KOPT-K1 (cell line): ENCODE measurements around the gene RPRD1A.
"Not testable (repeated sequence)": the region's sequence is repeated elsewhere in the genome, so short reads cannot be mapped to it uniquely, and the experiment has no call there.

Source experiments
- H3K27ac ChIP-seq: fragments of 200-600 bp; sonication (generic); 2 replicates; pipeline ENCODE4 v1.5.1; 2016; ENCODE audit warnings: antibody characterized with exemption, mild to moderate bottlenecking, low read depth, low read length; ENCODE audit not compliant: poor library complexity, severe bottlenecking
- H3K36me3 ChIP-seq: fragments of 200-600 bp; sonication (generic); 2 replicates; pipeline ENCODE4 v1.5.1; 2017; ENCODE audit warnings: antibody characterized with exemption, mild to moderate bottlenecking, low read length, moderate library complexity; ENCODE audit not compliant: insufficient read depth
- H3K9me3 ChIP-seq: fragments of 200-600 bp; sonication (generic); 2 replicates; pipeline ENCODE4 v1.5.1; 2017; ENCODE audit warnings: antibody characterized with exemption, low read length, mild to moderate bottlenecking; ENCODE audit not compliant: insufficient read depth, poor library complexity, severe bottlenecking

The RPRD1A gene

GRCh38 chr18:36067055-36067957 lies at the start of gene RPRD1A:
RPRD1A (minus strand) TSS chr18:36067559; CDS start chr18:36067404, 155 bp downstream.
- peak within 1 kb of the TSS; percentile 74 for H3K27ac ChIP-seq
- H3K36me3 ChIP-seq = peaks cover 9% of the 10 kb centered on the region; the same call in 1 of the 2 replicates
- no peaks in the 10 kb centered on the region for H3K9me3 ChIP-seq

- H3K9me3 ChIP-seq, H3K27ac ChIP-seq: not testable (repeated sequence)
- peaks cover 88% of the 10 kb centered on the region for H3K36me3 ChIP-seq
These were observed 49.4 kb upstream of the RPRD1A start for GRCh38 chr18:36116771-36117170.

DNA sequence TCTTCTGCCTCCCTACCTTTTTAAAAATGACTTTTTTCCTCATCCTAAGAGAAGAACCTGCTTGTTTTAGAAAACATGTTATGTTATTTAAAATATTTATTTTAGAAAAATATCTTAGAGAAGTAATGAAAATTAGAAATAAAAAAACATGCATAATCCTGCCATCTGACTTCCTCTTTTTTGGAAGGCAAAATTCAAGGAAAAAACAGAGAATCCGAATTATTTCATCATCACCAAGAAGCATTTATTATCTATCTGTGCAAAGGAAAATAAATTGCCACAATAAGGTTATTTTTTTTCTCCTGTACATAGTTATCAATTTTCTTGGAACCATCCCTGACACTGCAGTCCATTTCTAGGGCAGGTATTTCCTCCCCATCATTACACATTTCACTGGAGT lies 47.4 kb upstream of the RPRD1A start:
- Histone ChIP-seq H3K27ac (no peak overlapping the region), H3K9me3 (no peaks in the 10 kb centered on the region), H3K36me3 (peaks cover 86% of the 10 kb centered on the region)

DNA sequence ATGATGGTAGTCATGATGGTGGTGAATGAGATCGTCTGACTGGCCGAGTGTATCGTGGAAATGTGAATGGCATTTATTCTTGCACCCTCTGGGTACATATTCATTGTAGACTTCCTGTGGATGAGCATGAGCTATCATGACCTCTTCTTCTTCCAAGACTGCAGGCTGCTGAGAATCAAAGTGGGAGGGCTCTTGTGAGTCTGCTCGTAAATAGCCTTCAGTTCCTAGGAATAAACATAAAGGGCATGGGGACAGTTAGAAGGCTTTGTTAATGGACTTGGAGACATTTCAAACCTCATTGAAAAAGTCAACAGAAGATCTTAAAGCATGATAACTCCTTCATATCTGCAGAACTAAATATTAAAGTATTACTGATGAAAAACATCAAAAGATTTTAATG lies 46.9 kb upstream of the RPRD1A start:
- peaks cover 90% of the 10 kb centered on the region for H3K36me3 ChIP-seq
- no peak overlapping the region for H3K27ac ChIP-seq
- no peaks in the 10 kb centered on the region for H3K9me3 ChIP-seq

DNA sequence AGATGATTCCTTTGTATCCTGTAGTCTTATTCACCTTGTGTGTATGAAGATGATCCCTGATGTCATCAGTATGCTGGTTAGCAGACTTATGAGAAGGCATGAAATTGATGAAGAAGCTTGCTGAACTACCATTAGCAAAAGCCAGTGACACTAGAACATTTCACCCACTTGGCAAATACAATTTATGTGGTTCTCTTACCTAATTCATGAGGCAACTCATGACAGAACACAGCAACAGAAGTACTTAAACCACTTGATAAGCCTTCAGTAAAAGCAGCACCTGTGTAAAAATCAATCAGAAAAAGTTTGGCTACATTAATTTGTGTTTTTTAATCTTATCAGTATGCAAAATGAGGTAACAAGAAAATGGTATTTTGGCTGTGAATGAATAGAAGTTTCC lies 44.9 kb upstream of the RPRD1A start:
- Histone ChIP-seq H3K9me3 (no peaks in the 10 kb centered on the region), H3K27ac (no peak overlapping the region), H3K36me3 (peaks cover 89% of the 10 kb centered on the region)

DNA sequence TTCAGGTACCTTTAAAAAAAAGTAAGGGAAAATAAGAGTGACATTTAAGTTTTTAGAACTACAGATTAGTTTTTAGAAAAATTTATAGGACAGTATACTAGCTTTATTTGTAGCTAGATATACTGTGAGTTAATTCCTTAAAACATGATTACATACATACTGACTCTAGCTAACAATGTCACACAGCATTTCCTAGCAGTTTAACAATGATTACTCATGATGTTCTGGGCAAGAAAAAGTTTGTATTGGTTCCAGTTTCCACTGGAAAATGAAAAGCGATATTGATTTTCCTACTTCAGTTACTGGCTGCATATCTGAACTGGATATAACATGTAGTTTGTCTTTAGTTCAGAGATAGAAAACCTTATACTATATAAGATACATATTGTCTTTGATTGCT lies 42.4 kb upstream of the RPRD1A start:
- no peaks in the 10 kb centered on the region for H3K9me3 ChIP-seq
- H3K36me3 ChIP-seq = peaks cover 66% of the 10 kb centered on the region
- H3K27ac ChIP-seq = no peak overlapping the region

GRCh38 chr18:36108601-36109000 lies 41.2 kb upstream of the RPRD1A start:
- Histone ChIP-seq H3K36me3 (peaks cover 56% of the 10 kb centered on the region), H3K27ac (no peak overlapping the region), H3K9me3 (no peaks in the 10 kb centered on the region)

DNA sequence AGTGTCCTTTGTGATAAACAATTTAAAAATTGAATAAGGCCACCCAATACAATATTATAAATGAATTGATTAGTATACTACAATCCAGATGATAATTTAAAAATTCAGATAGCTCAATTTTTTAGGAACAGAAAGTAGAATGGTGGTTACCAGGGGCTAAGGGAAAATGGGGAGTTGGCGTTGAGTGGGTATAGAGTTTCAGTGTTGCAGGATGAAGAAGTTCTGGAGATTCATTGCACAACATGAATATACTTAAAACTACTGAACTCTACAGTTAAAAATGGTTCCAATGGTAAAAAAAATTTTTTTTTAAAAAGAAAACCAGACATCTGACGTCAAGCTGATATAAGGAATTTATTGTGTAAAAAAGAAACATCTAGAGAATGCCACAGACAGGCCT lies 40.8 kb upstream of the RPRD1A start:
- Histone ChIP-seq H3K36me3 (peaks cover 52% of the 10 kb centered on the region), H3K27ac (no peak overlapping the region), H3K9me3 (no peaks in the 10 kb centered on the region)

DNA sequence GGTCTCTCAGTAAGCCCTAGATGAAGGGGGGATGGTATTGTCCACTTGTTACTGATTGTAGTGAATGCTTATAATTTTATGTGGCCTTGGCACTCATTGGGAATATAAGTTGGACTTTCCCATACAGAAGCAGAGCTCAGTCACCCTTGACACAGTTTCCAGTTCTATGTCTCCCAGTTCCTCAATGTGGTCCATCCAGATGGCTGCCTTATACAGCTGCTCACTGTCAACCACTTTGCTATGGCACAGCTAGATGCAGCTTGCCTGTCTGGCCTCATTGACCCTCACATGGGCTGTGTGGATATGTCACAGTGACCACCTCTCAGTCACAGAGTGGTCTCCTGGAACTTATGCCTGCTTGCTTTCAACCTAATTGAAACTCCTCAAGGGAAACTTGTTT lies 40.1 kb upstream of the RPRD1A start:
- Histone ChIP-seq H3K9me3 (peaks cover 2% of the 10 kb centered on the region), H3K36me3 (peaks cover 45% of the 10 kb centered on the region), H3K27ac (no peak overlapping the region)

DNA sequence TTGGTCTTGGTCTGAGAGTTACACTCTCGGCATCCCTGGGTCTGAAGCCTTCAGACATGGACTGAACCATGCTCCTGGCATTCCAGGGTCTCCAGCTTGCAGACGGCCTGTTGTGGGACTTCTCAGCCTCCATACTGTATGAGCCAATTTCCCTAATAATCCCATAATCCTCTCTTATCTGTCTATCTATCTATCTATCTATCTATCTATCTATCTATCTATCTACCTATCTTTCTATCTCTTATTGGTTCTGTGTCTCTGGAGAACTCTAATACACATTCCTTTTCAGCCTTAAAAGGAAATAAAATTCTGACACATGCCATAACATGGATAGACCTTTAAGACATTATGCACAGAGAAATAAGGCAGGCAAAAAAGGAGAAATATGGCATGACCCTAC lies 37.4 kb upstream of the RPRD1A start:
- peaks cover 23% of the 10 kb centered on the region for H3K36me3 ChIP-seq
- peaks cover 16% of the 10 kb centered on the region for H3K9me3 ChIP-seq
- H3K27ac ChIP-seq = no peak overlapping the region

DNA sequence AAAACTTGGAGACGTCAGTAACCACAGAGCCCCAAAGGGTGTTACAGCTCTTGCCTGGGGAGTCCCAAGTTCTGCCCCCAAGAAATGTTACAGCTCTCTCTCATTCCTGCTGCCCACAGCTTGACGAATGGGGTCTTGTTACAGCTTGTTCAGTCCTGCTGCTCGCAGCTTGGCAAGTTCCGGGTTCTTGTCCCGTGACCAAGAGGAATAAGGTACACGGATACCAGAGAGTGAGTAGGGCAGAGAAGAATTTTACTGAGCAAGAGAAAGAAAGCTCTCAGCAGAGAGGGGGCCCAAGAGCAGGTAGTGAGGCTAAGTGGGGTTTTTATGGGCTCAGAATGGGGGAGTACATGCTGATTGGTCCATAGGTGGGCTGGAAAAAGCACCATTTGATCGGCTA lies 34.6 kb upstream of the RPRD1A start:
- Histone ChIP-seq H3K27ac (no peak overlapping the region), H3K36me3 (no peaks in the 10 kb centered on the region), H3K9me3 (peaks cover 16% of the 10 kb centered on the region)

DNA sequence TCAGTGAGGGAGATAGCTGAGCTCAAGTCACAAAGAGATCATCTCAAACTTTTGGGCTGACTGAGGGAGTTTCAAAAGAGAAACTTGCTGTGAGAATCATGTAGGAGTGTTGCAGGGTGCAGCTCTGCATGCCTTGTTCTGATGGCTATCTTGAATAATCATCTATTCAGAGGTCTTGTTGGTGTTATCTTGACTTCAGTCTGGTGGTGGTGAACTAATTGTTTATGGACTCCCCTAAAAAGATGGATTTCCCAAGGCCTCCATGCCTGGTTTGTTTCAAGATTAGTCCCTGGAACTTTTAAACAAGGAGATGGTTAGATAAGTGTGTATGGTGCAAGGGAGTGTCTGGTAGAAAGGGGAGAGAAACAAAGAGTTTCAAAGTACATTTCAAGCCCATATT lies 32.0 kb upstream of the RPRD1A start:
- Histone ChIP-seq H3K9me3 (peaks cover 16% of the 10 kb centered on the region), H3K27ac (no peak overlapping the region), H3K36me3 (no peaks in the 10 kb centered on the region)

DNA sequence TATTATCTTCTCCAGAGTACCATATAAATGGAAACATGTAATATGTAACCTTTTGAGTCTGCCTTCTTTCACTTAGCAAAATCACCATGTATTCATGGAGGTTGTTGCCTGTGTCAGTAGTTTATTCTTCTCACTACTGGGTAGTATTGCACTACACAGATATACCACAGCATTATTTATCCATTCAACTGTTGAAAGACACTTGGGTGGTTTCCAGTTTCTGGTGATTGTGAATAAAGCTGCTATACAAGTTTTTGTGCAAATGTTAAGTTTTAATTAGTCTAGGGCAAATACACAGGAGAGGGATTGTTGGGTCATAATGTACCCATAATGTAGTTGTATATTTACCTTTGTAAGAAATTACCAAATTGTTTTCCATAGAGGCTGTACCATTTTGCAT lies 29.6 kb upstream of the RPRD1A start:
- Histone ChIP-seq H3K9me3 (peaks cover 9% of the 10 kb centered on the region), H3K36me3 (no peaks in the 10 kb centered on the region), H3K27ac (no peak overlapping the region)

GRCh38 chr18:36095936-36096519 lies 28.7 kb upstream of the RPRD1A start:
- Histone ChIP-seq H3K9me3 (no peaks in the 10 kb centered on the region), H3K27ac (no peak overlapping the region), H3K36me3 (no peaks in the 10 kb centered on the region)

DNA sequence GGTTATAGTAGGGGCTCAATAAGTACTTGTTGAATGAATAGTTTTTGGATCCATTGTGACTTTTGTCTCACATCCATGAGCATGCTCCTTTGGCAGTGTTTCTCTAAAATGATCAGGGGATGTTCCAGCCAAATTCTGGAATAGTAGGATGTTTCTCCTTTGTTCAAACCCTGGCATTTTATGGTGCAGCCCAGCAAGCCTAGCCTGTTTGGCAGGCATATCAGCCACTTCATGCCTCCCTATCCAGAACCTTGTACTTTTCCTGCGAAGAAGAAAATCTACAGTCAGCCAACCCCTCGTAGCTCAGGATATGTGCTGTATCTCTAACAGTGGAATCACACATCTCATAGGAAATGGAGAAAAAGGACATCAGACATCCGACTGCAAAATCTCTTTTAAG lies 27.1 kb upstream of the RPRD1A start:
- H3K9me3 ChIP-seq = no peaks in the 10 kb centered on the region
- no peaks in the 10 kb centered on the region for H3K36me3 ChIP-seq
- H3K27ac ChIP-seq = no peak overlapping the region

- not testable (repeated sequence) for H3K27ac ChIP-seq, H3K36me3 ChIP-seq, H3K9me3 ChIP-seq
These were observed 24.8 kb upstream of the RPRD1A start for GRCh38 chr18:36092116-36092515.
